CD4-positive, alpha-beta T cell (primary cell): ENCODE results near the gene NUDT14. TPM values are rescaled to one million over a fixed set of nuclear protein-coding genes. Genes with fewer than 3 reads are reported as not detected.

Experiments
- ATAC-seq: fragments of 200-7000 bp; cut with Tn5 transposase; one replicate; pipeline ENCODE4 v1.10.0; 2022; ENCODE audit warnings: mild to moderate bottlenecking; ENCODE audit not compliant: poor library complexity
- CTCF ChIA-PET: fragments of 350-600 bp; sonication (Branson Sonifier 250); formaldehyde crosslinking; loops from one replicate; lab custom pipeline; 2021; ENCODE audit warnings: antibody characterized with exemption, inconsistent platforms; lab: Charles Lee
- POLR2A ChIA-PET: fragments of 350-600 bp; sonication (Branson Sonifier 250); formaldehyde crosslinking; loops from one replicate; lab custom pipeline; 2021; ENCODE audit warnings: antibody characterized with exemption, inconsistent platforms; lab: Charles Lee
- DNase-seq, 14 experiments: peaks; one replicate each; pipeline ENCODE4 v3.0.0-alpha.2; 2013 to 2020; ENCODE audit warnings: mixed read lengths in 2 of 14
- H3K27ac ChIP-seq, 2 donors: one replicate each; pipeline versions ENCODE4 v1.5.1 to v1.7.0; 2013; ENCODE audit warnings: low read length in 2 of 2, low read depth in 1 of 2, mild to moderate bottlenecking in 1 of 2
- H3K27me3 ChIP-seq, 2 experiments: 1 replicate in 1 of 2; 2 replicates in 1 of 2; pipeline versions ENCODE4 v1.6.1 to v1.7.0; 2013; ENCODE audit warnings: low read length in 2 of 2, control low read depth in 1 of 2, mild to moderate bottlenecking in 1 of 2, moderate library complexity in 1 of 2; ENCODE audit not compliant: insufficient read depth in 2 of 2, control insufficient read depth in 1 of 2
- H3K36me3 ChIP-seq: one replicate; pipeline ENCODE4 v1.6.1; 2013; ENCODE audit warnings: low read length, control low read depth; ENCODE audit not compliant: insufficient read depth
- H3K4me1 ChIP-seq: one replicate; pipeline ENCODE4 v1.6.1; 2013; ENCODE audit warnings: low read length, control low read depth; ENCODE audit not compliant: insufficient read depth
- H3K4me3 ChIP-seq: one replicate; pipeline ENCODE4 v1.5.1; 2013; ENCODE audit warnings: mild to moderate bottlenecking, low read length, moderate library complexity
- H3K9me3 ChIP-seq, 2 experiments: 1 replicate in 1 of 2; 2 replicates in 1 of 2; pipeline versions ENCODE4 v1.6.1 to v1.7.0; 2013; ENCODE audit warnings: low read length in 2 of 2, mild to moderate bottlenecking in 2 of 2, control low read depth in 1 of 2, moderate library complexity in 1 of 2; ENCODE audit not compliant: control insufficient read depth in 1 of 2, insufficient read depth in 1 of 2
- H3K27ac Mint-ChIP-seq: one replicate; pipeline ENCODE4 v1.8.0; 2020; ENCODE audit warnings: mixed read lengths
- H3K27me3 Mint-ChIP-seq: one replicate; pipeline ENCODE4 v1.8.0; 2021; ENCODE audit warnings: mixed read lengths
- H3K36me3 Mint-ChIP-seq: one replicate; pipeline ENCODE4 v1.8.0; 2021; ENCODE audit warnings: low read depth, mixed read lengths
- H3K4me1 Mint-ChIP-seq: one replicate; pipeline ENCODE4 v1.8.0; 2021; ENCODE audit warnings: low read depth, mixed read lengths
- H3K4me3 Mint-ChIP-seq: one replicate; pipeline ENCODE4 v1.8.0; 2020; ENCODE audit warnings: mild to moderate bottlenecking, mixed read lengths
- H3K9me3 Mint-ChIP-seq: one replicate; pipeline ENCODE4 v1.8.0; 2020; ENCODE audit warnings: mixed read lengths
- intact Hi-C, 2 experiments: fragments of 100-400 bp; cut with DNase I in 1 of 2; cut with micrococcal nuclease in 1 of 2; formaldehyde crosslinking; loops; one replicate each; pipeline versions ENCODE4 v1.15.1 to v1.9.0; 2023 to 2025; cut with DNase I, micrococcal nuclease
- total RNA-seq, 174 experiments: library from RNA in 2 of 174; stranded (reverse) in 2 of 174; gene quantifications; one replicate each; pipeline ENCODE4 v1.2.3 and lab custom pipeline; 2021 to 2026
- TF ChIP-seq, protein P1 (sequence below): fragments of 200-600 bp; IDR thresholded peaks from one replicate; pipeline ENCODE4 v1.8.0; 2022; ENCODE audit warnings: antibody characterized with exemption, mild to moderate bottlenecking

Gene NUDT14
- total RNA-seq, 2 experiments from 2014 or later = 9.0 to 9.2 TPM

DNA sequence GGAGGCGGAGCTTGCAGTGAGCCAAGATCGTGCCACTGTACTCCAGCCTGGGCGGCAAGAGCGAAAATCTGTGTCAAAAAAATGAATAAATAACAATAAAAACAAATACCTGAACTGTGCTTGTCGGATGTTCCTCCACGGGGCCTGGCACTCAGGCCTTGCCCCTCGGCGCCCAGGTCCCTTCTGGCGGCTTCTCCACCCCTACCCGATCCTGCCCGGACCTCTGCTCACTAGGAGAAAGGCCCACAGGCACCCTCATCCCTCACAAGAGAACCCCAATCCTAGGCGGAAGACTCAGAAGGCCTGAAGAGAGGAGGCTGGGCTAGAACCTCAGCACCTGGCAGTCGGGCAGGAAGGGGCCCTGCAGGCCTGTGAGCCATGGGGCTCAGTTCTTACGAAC, 46.2 kb upstream of the NUDT14 start:
- Histone ChIP-seq H3K4me1 (no peaks in the 10 kb centered on the region), H3K27me3 (no peaks in the 10 kb centered on the region), H3K36me3 (peaks cover 39% of the 10 kb centered on the region), H3K4me3 (no peak overlapping the region), H3K27ac (no peak overlapping the region), H3K9me3 (peaks cover 0 to 4% of the 10 kb centered on the region in 2 experiments)
- H3K9me3 Mint-ChIP-seq = no peaks in the 10 kb centered on the region
- no peak overlapping the region for H3K4me3 Mint-ChIP-seq
- no peaks in the 10 kb centered on the region for H3K27me3 Mint-ChIP-seq
- POLR2A ChIA-PET = no interaction called here
- no peaks in the 10 kb centered on the region for H3K4me1 Mint-ChIP-seq
- CTCF ChIA-PET = no interaction called here
- ATAC-seq (no peak), DNase-seq (no peak)
- no peak overlapping the region for H3K27ac Mint-ChIP-seq
- peaks cover 47% of the 10 kb centered on the region for H3K36me3 Mint-ChIP-seq
- TF ChIP-seq, protein P1, sequence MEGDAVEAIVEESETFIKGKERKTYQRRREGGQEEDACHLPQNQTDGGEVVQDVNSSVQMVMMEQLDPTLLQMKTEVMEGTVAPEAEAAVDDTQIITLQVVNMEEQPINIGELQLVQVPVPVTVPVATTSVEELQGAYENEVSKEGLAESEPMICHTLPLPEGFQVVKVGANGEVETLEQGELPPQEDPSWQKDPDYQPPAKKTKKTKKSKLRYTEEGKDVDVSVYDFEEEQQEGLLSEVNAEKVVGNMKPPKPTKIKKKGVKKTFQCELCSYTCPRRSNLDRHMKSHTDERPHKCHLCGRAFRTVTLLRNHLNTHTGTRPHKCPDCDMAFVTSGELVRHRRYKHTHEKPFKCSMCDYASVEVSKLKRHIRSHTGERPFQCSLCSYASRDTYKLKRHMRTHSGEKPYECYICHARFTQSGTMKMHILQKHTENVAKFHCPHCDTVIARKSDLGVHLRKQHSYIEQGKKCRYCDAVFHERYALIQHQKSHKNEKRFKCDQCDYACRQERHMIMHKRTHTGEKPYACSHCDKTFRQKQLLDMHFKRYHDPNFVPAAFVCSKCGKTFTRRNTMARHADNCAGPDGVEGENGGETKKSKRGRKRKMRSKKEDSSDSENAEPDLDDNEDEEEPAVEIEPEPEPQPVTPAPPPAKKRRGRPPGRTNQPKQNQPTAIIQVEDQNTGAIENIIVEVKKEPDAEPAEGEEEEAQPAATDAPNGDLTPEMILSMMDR = no peak
- intact Hi-C loops = no loop called here

DNA sequence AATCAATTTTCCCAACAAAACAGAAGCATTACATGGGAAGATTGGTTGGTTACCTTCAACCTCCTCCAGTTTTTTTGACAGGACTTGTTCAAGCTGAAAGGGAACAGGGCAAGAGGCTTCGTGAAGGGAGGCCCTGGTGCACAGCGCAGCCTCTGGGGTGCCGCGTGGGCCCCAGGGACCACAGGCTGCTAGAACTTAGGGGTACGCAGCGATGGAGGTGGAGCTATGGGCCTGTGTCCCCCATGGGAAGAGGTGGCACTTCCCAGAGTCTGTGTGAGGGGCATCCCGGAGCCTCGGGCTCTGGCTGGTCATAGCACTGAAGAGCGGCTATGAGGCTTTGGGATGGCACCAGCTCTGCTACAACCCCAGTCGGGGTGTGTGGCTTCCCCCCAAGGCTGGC, 45.1 kb upstream of the NUDT14 start:
- CTCF ChIA-PET = no interaction called here
- Mint-ChIP-seq H3K27me3 (no peaks in the 10 kb centered on the region), H3K27ac (no peak overlapping the region), H3K9me3 (no peaks in the 10 kb centered on the region), H3K36me3 (peaks cover 57% of the 10 kb centered on the region), H3K4me3 (no peak overlapping the region), H3K4me1 (no peaks in the 10 kb centered on the region)
- Histone ChIP-seq H3K27ac (no peak overlapping the region), H3K4me3 (no peak overlapping the region), H3K9me3 (no peaks in the 10 kb centered on the region), H3K27me3 (no peaks in the 10 kb centered on the region), H3K4me1 (no peaks in the 10 kb centered on the region), H3K36me3 (peaks cover 46% of the 10 kb centered on the region)
- POLR2A ChIA-PET = no interaction called here
- no peak for DNase-seq
- intact Hi-C loops = no loop called here
- TF ChIP-seq, protein P1 = no peak
- no peak for ATAC-seq

DNA sequence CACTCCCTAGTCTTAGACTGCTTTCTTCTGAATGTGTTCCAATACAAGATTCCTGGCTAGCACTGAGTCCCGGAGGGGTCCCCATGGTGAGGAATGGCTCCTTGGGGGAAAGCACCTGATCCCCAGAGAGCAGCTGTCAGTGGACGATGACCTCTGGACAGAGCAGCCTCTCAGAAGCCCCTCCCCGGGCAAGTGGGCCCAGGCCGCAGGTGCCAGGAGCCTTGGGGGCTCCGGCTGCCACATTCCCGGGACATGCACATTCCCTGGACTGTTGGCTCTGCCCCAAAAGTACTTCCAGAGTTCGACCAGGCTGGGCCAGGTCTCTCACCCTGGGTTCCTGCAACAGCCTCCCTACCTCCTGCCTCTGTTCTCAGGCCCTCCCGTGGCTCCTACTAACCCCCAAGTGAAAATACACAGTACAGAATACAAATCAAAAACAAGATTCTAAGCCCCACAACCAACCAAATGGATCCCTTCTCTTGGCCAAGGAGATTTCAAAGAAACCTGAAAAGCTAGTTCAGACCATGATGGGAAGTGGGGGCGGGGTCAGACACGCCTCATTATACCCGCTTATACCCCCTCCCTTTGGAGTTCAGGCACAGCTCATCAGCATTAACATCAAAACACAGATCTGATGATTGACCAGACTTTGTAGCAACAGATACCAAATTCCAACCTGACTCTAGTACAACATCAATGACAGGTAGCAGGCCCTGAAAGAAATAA, 43.9 kb upstream of the NUDT14 start:
- CTCF ChIA-PET = no interaction called here
- no peak overlapping the region for H3K27ac Mint-ChIP-seq
- Histone ChIP-seq H3K27me3 (no peaks in the 10 kb centered on the region), H3K36me3 (peaks cover 58% of the 10 kb centered on the region), H3K4me3 (no peak overlapping the region), H3K4me1 (no peaks in the 10 kb centered on the region), H3K27ac (no peak overlapping the region), H3K9me3 (no peaks in the 10 kb centered on the region)
- DNase-seq = no peak
- intact Hi-C loops = no loop called here
- no peaks in the 10 kb centered on the region for H3K27me3 Mint-ChIP-seq
- no peaks in the 10 kb centered on the region for H3K4me1 Mint-ChIP-seq
- H3K9me3 Mint-ChIP-seq = no peaks in the 10 kb centered on the region
- H3K4me3 Mint-ChIP-seq = no peak overlapping the region
- TF ChIP-seq, protein P1 = no peak
- peaks cover 64% of the 10 kb centered on the region for H3K36me3 Mint-ChIP-seq
- POLR2A ChIA-PET = no interaction called here
- no peak for ATAC-seq
